ENCODE results near the gene SLMAP. TPM values are rescaled to one million over a fixed set of nuclear protein-coding genes. Genes with fewer than 3 reads are reported as not detected.

Gene SLMAP
- total RNA-seq, 2 donors from 2014 or later, result 76.3 to 131 TPM

GRCh38 chr3:57928511-57928910 lies 172.4 kb downstream of the SLMAP start:
- Histone ChIP-seq H3K4me3 (no peak overlapping the region), H3K27ac (no peak overlapping the region), H3K36me3 (no peaks in the 10 kb centered on the region), H3K9me3 (no peaks in the 10 kb centered on the region), H3K4me1 (replicated peaks) (no peaks in the 10 kb centered on the region), H3K27me3 (replicated peaks; ENCODE audit: insufficient read depth) (no peaks in the 10 kb centered on the region)
- 67% methylated on average over 2 of the region's 2 CpGs for WGBS
- intact Hi-C loops (cut with DNase I), result no loop called here
- TF ChIP-seq POLR2AphosphoS5 (IDR thresholded peaks at IDR 0.05) (no peak), POLR2A (IDR thresholded peaks at IDR 0.05) (no peak), CTCF (IDR thresholded peaks at IDR 0.05) (no peak)
- no peak for DNase-seq (ENCODE audit: low spot score)

- no peaks in the 10 kb centered on the region for H3K27me3 ChIP-seq (replicated peaks; ENCODE audit: insufficient read depth)
- no peak for DNase-seq (ENCODE audit: low spot score)
- intact Hi-C loops (cut with DNase I), result no loop called here
These were observed 173.9 kb downstream of the SLMAP start for GRCh38 chr3:57929988-57930387.

GRCh38 chr3:57933602-57934001 lies 177.5 kb downstream of the SLMAP start:
- intact Hi-C loops (cut with DNase I), result no loop called here
- TF ChIP-seq CTCF (IDR thresholded peaks at IDR 0.05) (no peak), POLR2A (IDR thresholded peaks at IDR 0.05) (no peak)
- no peaks in the 10 kb centered on the region for H3K36me3 ChIP-seq
- DNase-seq (ENCODE audit: low spot score), result no peak
- no peak overlapping the region for H3K4me3 ChIP-seq
- H3K9me3 ChIP-seq, result no peaks in the 10 kb centered on the region
- no peaks in the 10 kb centered on the region for H3K27me3 ChIP-seq (replicated peaks; ENCODE audit: insufficient read depth)
- no peaks in the 10 kb centered on the region for H3K4me1 ChIP-seq (replicated peaks)
- WGBS, result 62% methylated on average over 2 of the region's 2 CpGs
- no peak overlapping the region for H3K27ac ChIP-seq

More at GRCh38 chr3:57929988-57930387, 173.9 kb downstream of the SLMAP start:
- no peaks in the 10 kb centered on the region for H3K36me3 ChIP-seq
- no peaks in the 10 kb centered on the region for H3K9me3 ChIP-seq
- no peak overlapping the region for H3K27ac ChIP-seq
- no peak overlapping the region for H3K4me3 ChIP-seq
- no peaks in the 10 kb centered on the region for H3K4me1 ChIP-seq (replicated peaks)
- 85% methylated on average over 2 of the region's 2 CpGs for WGBS
- TF ChIP-seq CTCF (IDR thresholded peaks at IDR 0.05) (no peak), POLR2AphosphoS5 (IDR thresholded peaks at IDR 0.05) (no peak), POLR2A (IDR thresholded peaks at IDR 0.05) (no peak)

- 90% methylated on average over 7 of the region's 7 CpGs for WGBS
- H3K27ac ChIP-seq, result no peak overlapping the region
- H3K36me3 ChIP-seq, result no peaks in the 10 kb centered on the region
- no peak overlapping the region for H3K4me3 ChIP-seq
- TF ChIP-seq POLR2A (IDR thresholded peaks at IDR 0.05) (no peak), POLR2AphosphoS5 (IDR thresholded peaks at IDR 0.05) (no peak), CTCF (IDR thresholded peaks at IDR 0.05) (no peak)
- no peaks in the 10 kb centered on the region for H3K27me3 ChIP-seq (replicated peaks; ENCODE audit: insufficient read depth)
- intact Hi-C loops (cut with DNase I), result no loop called here
- no peaks in the 10 kb centered on the region for H3K4me1 ChIP-seq (replicated peaks)
- no peak for DNase-seq (ENCODE audit: low spot score)
- no peaks in the 10 kb centered on the region for H3K9me3 ChIP-seq
These were observed 178.3 kb downstream of the SLMAP start for GRCh38 chr3:57934373-57934772.

- WGBS, result 86% methylated on average over 3 of the region's 3 CpGs
- Histone ChIP-seq H3K36me3 (no peaks in the 10 kb centered on the region), H3K27ac (no peak overlapping the region), H3K4me1 (replicated peaks) (no peaks in the 10 kb centered on the region), H3K9me3 (no peaks in the 10 kb centered on the region), H3K4me3 (no peak overlapping the region), H3K27me3 (replicated peaks; ENCODE audit: insufficient read depth) (no peaks in the 10 kb centered on the region)
- intact Hi-C loops (cut with DNase I), result no loop called here
- TF ChIP-seq CTCF (IDR thresholded peaks at IDR 0.05), result no peak
- no peak for TF ChIP-seq POLR2AphosphoS5 (IDR thresholded peaks at IDR 0.05)
- no peak for TF ChIP-seq POLR2A (IDR thresholded peaks at IDR 0.05)
- DNase-seq (ENCODE audit: low spot score), result no peak
These were observed 179.4 kb downstream of the SLMAP start for GRCh38 chr3:57935539-57935938.

Measured in prostate gland (tissue), 2 donors.